ENCODE results near the gene ZBTB37.
A peak's percentile ranks its signal among the peaks of the same experiment; 100 is the strongest.
"Not testable (repeated sequence)": the region's sequence is repeated elsewhere in the genome, so short reads cannot be mapped to it uniquely, and the experiment has no call there.

Gene ZBTB37

GRCh38 chr1:173868266-173869020 lies at the start of gene ZBTB37:
Gene ZBTB37, plus strand, starts transcription at chr1:173868380. Its CDS starts 1,846 bp downstream, at chr1:173870226.
- DNase-seq (ENCODE audit: low read depth in 2 of 3, low spot score in 2 of 3), result peak; percentile 85 to 94 (median 91)

GRCh38 chr1:173818459-173818858 lies 49.7 kb upstream of the ZBTB37 start:
- no peak for DNase-seq (ENCODE audit: low read depth in 2 of 3, low spot score in 2 of 3)

GRCh38 chr1:173821680-173822079 lies 46.5 kb upstream of the ZBTB37 start:
- DNase-seq (ENCODE audit: low read depth in 2 of 3, low spot score in 2 of 3), result no peak

GRCh38 chr1:173823781-173824314 lies 44.3 kb upstream of the ZBTB37 start:
- no peak for DNase-seq (ENCODE audit: low read depth in 2 of 3, low spot score in 2 of 3)

- DNase-seq (ENCODE audit: low read depth in 2 of 3, low spot score in 2 of 3), result peak; percentile 72 to 77 (median 76)
Observed at GRCh38 chr1:173824315-173825081, 43.7 kb upstream of the ZBTB37 start, which contains the start of the genes CENPL and DARS2. Gene CENPL, minus strand, starts transcription at chr1:173824883. Its CDS starts 13,584 bp downstream, at chr1:173811299. Gene DARS2, plus strand, starts transcription at chr1:173824673. Its CDS starts 557 bp downstream, at chr1:173825230.

GRCh38 chr1:173827611-173828010 lies 40.6 kb upstream of the ZBTB37 start:
- DNase-seq (ENCODE audit: low read depth in 2 of 3, low spot score in 2 of 3), result no peak

GRCh38 chr1:173832748-173833147 lies 35.4 kb upstream of the ZBTB37 start:
- no peak for DNase-seq (ENCODE audit: low read depth in 2 of 3, low spot score in 2 of 3)

GRCh38 chr1:173852105-173852504 lies 16.1 kb upstream of the ZBTB37 start:
- DNase-seq (ENCODE audit: low read depth in 2 of 3, low spot score in 2 of 3), result no peak

- DNase-seq (ENCODE audit: low read depth in 2 of 3, low spot score in 2 of 3), result no peak
Observed at GRCh38 chr1:173853074-173853473, 15.1 kb upstream of the ZBTB37 start.

GRCh38 chr1:173856014-173856413 lies 12.2 kb upstream of the ZBTB37 start:
- no peak for DNase-seq (ENCODE audit: low read depth in 2 of 3, low spot score in 2 of 3)

GRCh38 chr1:173856903-173857302 lies 11.3 kb upstream of the ZBTB37 start:
- no peak for DNase-seq (ENCODE audit: low read depth in 2 of 3, low spot score in 2 of 3)

GRCh38 chr1:173857363-173857917 lies 10.7 kb upstream of the ZBTB37 start:
- no peak for DNase-seq (ENCODE audit: low read depth in 2 of 3, low spot score in 2 of 3)

GRCh38 chr1:173859547-173859946 lies 8.6 kb upstream of the ZBTB37 start:
- not testable (repeated sequence) for DNase-seq (ENCODE audit: low read depth in 2 of 3, low spot score in 2 of 3)

GRCh38 chr1:173860065-173860464 lies 8.1 kb upstream of the ZBTB37 start:
- DNase-seq (ENCODE audit: low read depth in 2 of 3, low spot score in 2 of 3), result no peak

GRCh38 chr1:173861731-173862145 lies 6.4 kb upstream of the ZBTB37 start:
- DNase-seq (ENCODE audit: low read depth in 2 of 3, low spot score in 2 of 3), result peak in 2 of 3 experiments; percentile 35 to 41

GRCh38 chr1:173862146-173862768 lies 5.9 kb upstream of the ZBTB37 start:
- DNase-seq (ENCODE audit: low read depth in 2 of 3, low spot score in 2 of 3), result peak; percentile 43 to 59 (median 47)

GRCh38 chr1:173862769-173863223 lies 5.4 kb upstream of the ZBTB37 start:
- peak in 1 of 3 experiments; percentile 14 for DNase-seq (ENCODE audit: low read depth in 2 of 3, low spot score in 2 of 3)

- DNase-seq (ENCODE audit: low read depth in 2 of 3, low spot score in 2 of 3), result no peak
Observed at GRCh38 chr1:173863224-173864161, 4.7 kb upstream of the ZBTB37 start.

- no peak for DNase-seq (ENCODE audit: low read depth in 2 of 3, low spot score in 2 of 3)
Observed at GRCh38 chr1:173864179-173864867, 3.9 kb upstream of the ZBTB37 start.

Measured in activated CD8-positive, alpha-beta memory T cell treated with anti-CD3 and anti-CD28 coated beads for 48 hours (primary cell).